NCI-H2227 (cell line): ENCODE data around the gene SOX3.

Experiments used
- DNase-seq: peaks from one replicate; lab custom pipeline; 2025; ENCODE audit not compliant: unreplicated experiment; lab: John Stamatoyannopoulos, UW

Gene SOX3

GRCh38 chrX:140500441-140500840 lies 4.4 kb downstream of the SOX3 start:
- no peak for DNase-seq

GRCh38 chrX:140495739-140496138 lies 9.1 kb downstream of the SOX3 start:
- no peak for DNase-seq

- DNase-seq, result no peak
Measured at GRCh38 chrX:140492066-140492994, 12.5 kb downstream of the SOX3 start.

GRCh38 chrX:140480765-140481164 lies 24.1 kb downstream of the SOX3 start:
- DNase-seq, result no peak

GRCh38 chrX:140477987-140478386 lies 26.9 kb downstream of the SOX3 start:
- no peak for DNase-seq

GRCh38 chrX:140475025-140475424 lies 29.8 kb downstream of the SOX3 start:
- DNase-seq, result no peak

GRCh38 chrX:140467211-140467610 lies 37.7 kb downstream of the SOX3 start:
- no peak for DNase-seq
